Keratinocyte (primary cell): ENCODE results near the gene FBXO46.

Experiments
- EZH2 ChIP-seq: IDR thresholded peaks from one replicate; pipeline ENCODE4 v1.6.1; 2012; ENCODE audit warnings: inconsistent platforms, mild to moderate bottlenecking, low read length, moderate library complexity
- TF ChIP-seq, protein P1 (sequence below), 3 experiments: IDR thresholded peaks in 1 of 3; conservative IDR thresholded peaks in 1 of 3; optimal IDR thresholded peaks in 1 of 3; 2 replicates in 2 of 3; 3 replicates in 1 of 3; pipeline versions ENCODE3 to v1.5.1; 2011; ENCODE audit warnings: low read length in 3 of 3, mild to moderate bottlenecking in 3 of 3, moderate library complexity in 2 of 3, control low read depth in 1 of 3, inconsistent platforms in 1 of 3; ENCODE audit not compliant: insufficient read depth in 2 of 3; ENCODE audit errors: extremely low read depth in 1 of 3

DNA sequence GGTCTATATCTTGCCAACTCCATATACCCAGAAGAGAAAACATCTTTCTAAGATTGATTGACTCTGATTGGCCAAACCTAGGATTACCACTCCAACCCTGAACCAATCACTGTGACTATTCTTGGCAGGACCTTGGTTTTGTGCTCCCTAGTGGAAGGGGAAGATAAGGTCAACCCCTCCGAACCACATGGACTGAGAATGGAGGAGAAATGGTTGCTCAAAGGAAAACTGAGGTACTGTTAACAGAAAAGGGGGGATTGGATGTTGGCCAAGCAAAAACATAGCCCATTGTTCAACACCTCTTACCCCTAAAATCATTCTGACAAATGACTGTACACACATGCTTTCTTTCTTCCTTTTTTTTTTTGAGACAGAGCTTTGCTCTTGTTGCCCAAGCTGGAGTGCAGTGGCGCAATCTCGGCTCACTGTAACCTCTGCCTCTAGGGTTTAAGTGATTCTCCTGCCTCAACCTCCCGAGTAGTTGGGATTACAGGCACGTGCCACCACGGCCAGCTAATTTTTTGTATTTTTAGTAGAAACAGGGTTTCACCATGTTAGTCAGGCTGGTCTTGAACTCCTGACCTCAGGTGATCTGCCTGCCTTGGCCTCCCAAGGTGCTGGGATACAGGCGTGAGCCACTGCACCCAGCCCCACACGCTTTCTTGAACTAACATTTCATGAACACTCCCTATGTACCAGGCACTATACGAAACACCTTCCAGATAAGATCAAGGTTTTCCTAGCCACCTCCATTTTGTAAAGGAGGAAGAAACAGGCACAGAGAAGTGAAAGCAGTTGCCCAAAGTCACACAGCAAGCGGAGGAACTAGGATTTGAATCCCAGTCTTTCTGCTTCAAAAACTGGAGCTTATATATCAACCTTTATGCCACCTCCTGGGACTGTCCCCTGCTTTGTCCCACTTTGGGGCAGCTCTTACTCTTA lies 9.1 kb upstream of the FBXO46 start:
- no peak for TF ChIP-seq EZH2
- TF ChIP-seq, protein P1, sequence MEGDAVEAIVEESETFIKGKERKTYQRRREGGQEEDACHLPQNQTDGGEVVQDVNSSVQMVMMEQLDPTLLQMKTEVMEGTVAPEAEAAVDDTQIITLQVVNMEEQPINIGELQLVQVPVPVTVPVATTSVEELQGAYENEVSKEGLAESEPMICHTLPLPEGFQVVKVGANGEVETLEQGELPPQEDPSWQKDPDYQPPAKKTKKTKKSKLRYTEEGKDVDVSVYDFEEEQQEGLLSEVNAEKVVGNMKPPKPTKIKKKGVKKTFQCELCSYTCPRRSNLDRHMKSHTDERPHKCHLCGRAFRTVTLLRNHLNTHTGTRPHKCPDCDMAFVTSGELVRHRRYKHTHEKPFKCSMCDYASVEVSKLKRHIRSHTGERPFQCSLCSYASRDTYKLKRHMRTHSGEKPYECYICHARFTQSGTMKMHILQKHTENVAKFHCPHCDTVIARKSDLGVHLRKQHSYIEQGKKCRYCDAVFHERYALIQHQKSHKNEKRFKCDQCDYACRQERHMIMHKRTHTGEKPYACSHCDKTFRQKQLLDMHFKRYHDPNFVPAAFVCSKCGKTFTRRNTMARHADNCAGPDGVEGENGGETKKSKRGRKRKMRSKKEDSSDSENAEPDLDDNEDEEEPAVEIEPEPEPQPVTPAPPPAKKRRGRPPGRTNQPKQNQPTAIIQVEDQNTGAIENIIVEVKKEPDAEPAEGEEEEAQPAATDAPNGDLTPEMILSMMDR (optimal IDR thresholded peaks at IDR 0.05 in 1 of 3, IDR thresholded peaks at IDR 0.05 in 1 of 3, conservative IDR thresholded peaks at IDR 0.05 in 1 of 3; ENCODE audit: extremely low read depth in 1 of 3, insufficient read depth in 2 of 3, low read length in 3 of 3) = no peak
